Activated gamma-delta T cell treated with anti-CD3 and anti-CD28 coated beads, Interleukin-2, amount 50 U/mL, for 16 hours (primary cell): ENCODE results near the gene PDE3B.
"Not testable (repeated sequence)": the region's sequence is repeated elsewhere in the genome, so short reads cannot be mapped to it uniquely, and the experiment has no call there.

ENCODE experiments used
- DNase-seq: peaks from one replicate; pipeline ENCODE4 v3.0.0-alpha.2; 2020; ENCODE audit warnings: low read depth

The PDE3B gene

GRCh38 chr11:14746857-14747395 is 103.3 kb downstream of the PDE3B start:
- no peak for DNase-seq

GRCh38 chr11:14748090-14748489 is 104.5 kb downstream of the PDE3B start:
- no peak for DNase-seq

GRCh38 chr11:14750911-14751310 is 107.3 kb downstream of the PDE3B start:
- DNase-seq: no peak

- no peak for DNase-seq
These were observed 108.4 kb downstream of the PDE3B start for GRCh38 chr11:14751975-14752407.

GRCh38 chr11:14755140-14755539 is 111.5 kb downstream of the PDE3B start:
- DNase-seq: no peak

- DNase-seq: no peak
These were observed 112.7 kb downstream of the PDE3B start for GRCh38 chr11:14756349-14756748.

- DNase-seq: not testable (repeated sequence)
These were observed 115.9 kb downstream of the PDE3B start for GRCh38 chr11:14759300-14760012.

- no peak for DNase-seq
These were observed 120.6 kb downstream of the PDE3B start for GRCh38 chr11:14764179-14764578.

GRCh38 chr11:14764579-14765527 is 121.2 kb downstream of the PDE3B start:
- DNase-seq: peak; percentile 35

GRCh38 chr11:14766585-14766984 is 123.0 kb downstream of the PDE3B start:
- no peak for DNase-seq

GRCh38 chr11:14768526-14769188 is 125.1 kb downstream of the PDE3B start:
- no peak for DNase-seq

- no peak for DNase-seq
These were observed 130.2 kb downstream of the PDE3B start for GRCh38 chr11:14773755-14774154.

- DNase-seq: no peak
These were observed 131.1 kb downstream of the PDE3B start for GRCh38 chr11:14774721-14775120.

- no peak for DNase-seq
These were observed 132.3 kb downstream of the PDE3B start for GRCh38 chr11:14775897-14776296.

GRCh38 chr11:14778460-14778859 is 134.9 kb downstream of the PDE3B start:
- not testable (repeated sequence) for DNase-seq

- DNase-seq: no peak
These were observed 140.2 kb downstream of the PDE3B start for GRCh38 chr11:14783788-14784187.

GRCh38 chr11:14784230-14784629 is 140.6 kb downstream of the PDE3B start:
- DNase-seq: no peak

GRCh38 chr11:14789879-14790484 is 146.4 kb downstream of the PDE3B start:
- no peak for DNase-seq

- no peak for DNase-seq
These were observed 149.9 kb downstream of the PDE3B start for GRCh38 chr11:14793546-14793945.

- DNase-seq: not testable (repeated sequence)
These were observed 152.4 kb downstream of the PDE3B start for GRCh38 chr11:14796028-14796427.

- DNase-seq: no peak
These were observed 160.2 kb downstream of the PDE3B start for GRCh38 chr11:14803846-14804245.

GRCh38 chr11:14809466-14809865 is 165.9 kb downstream of the PDE3B start:
- no peak for DNase-seq
